ENCODE measurements around the gene TMEM202. TPM values are rescaled to one million over a fixed set of nuclear protein-coding genes. Genes with fewer than 3 reads are reported as not detected.
"Not testable (repeated sequence)": the region's sequence is repeated elsewhere in the genome, so short reads cannot be mapped to it uniquely, and the experiment has no call there.

Gene TMEM202
- total RNA-seq, 1 experiment from 2014 or later: not detected

DNA sequence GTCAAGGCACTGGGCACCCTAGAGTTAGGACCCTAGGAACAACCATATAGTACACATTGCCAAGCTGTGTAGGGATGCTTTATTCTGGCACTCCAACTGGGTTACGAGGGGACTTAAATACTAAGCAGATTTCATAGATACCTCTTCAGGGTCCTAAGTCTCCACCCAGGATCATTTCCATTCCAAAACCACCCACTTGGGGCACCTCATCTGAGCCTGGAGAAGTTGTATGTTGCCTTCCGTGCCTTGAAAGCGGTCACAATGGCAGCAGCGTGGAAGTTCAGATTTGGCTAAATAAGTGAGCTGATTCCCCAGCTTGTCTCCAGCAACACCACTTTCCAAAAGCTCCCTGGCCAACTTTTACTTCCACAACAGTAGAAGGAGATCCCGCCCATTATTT, 4.6 kb downstream of the TMEM202 start:
- DNase-seq (ENCODE audit: low spot score): no peak

- no peak for DNase-seq (ENCODE audit: low spot score)
These were observed 6.3 kb downstream of the TMEM202 start for GRCh38 chr15:72404356-72404755.

DNA sequence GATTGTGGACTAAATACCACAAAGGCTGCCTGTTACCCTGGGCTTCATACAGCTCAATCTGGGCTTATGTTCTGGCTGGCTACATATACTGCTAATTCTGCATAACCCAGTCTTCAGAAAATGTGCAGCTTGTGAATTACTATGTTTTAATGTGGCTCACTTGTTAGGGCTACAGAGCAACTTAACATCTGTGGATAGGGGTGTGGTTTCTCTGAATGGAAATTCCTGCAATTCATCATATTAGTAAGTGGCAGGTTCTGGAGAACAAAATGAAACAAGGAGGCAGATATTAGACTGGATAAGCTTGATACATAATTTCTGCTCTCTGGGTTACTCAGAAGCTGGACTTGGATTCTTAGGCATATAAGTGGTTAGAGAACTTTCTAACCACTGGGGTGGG, 6.7 kb downstream of the TMEM202 start:
- DNase-seq (ENCODE audit: low spot score): no peak

DNA sequence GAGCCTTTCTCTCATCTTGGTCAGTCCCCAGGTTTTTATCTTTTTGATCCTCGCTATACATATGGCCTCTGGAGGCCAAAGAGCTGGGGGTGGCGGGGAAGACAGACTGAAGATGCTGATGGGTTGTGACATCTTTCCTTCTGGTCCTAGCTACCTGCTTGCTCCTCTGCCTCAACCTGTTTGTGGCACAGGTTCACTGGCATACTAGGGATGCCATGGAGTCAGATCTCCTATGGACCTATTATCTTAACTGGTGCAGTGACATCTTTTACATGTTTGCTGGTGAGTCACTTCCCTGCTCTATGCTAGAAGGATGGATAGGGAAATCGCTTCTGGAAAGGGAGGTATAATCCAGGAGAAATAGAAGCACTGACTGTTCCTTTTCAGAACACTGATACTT, 8.8 kb downstream of the TMEM202 start:
- no peak for DNase-seq (ENCODE audit: low spot score)

DNA sequence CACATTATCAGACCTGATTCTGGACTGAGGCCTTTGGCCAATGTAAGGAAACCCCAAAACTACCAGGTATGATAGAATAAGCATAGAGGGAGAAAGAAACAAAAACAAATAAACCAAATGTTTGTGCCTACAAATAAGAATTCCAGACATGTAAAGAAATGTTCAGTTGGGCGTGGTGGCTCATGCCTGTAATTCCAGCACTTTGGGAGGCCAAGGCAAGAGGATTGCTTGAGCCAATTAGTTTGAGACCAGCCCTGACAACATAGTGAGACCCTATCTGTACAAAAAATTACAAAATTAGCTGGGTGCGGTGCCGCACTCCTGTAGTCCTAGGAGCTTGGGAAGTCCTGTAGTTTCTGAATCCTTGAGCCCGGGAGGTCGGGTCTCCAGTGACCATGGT, 13.0 kb downstream of the TMEM202 start:
- DNase-seq (ENCODE audit: low spot score): no peak

DNA sequence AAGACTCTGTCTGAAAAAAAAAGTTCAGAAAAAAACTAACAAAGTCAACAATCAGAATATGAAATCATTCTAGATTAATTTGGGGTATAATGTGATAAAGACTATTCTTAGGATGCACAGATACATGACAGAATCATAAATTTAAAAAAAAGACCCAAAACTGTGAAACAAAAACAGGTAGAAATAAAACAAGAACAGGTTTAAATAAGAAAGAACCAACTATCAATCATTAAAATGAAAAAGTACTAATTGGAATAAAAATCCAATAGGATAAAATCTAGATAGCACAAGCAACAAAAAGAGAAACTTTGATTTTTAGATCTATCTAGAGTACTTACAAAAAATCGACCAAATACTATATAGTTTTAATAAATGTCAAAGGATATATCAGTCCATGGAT, 13.4 kb downstream of the TMEM202 start:
- DNase-seq (ENCODE audit: low spot score): no peak

GRCh38 chr15:72413337-72413736, 15.2 kb downstream of the TMEM202 start:
- not testable (repeated sequence) for DNase-seq (ENCODE audit: low spot score)

DNA sequence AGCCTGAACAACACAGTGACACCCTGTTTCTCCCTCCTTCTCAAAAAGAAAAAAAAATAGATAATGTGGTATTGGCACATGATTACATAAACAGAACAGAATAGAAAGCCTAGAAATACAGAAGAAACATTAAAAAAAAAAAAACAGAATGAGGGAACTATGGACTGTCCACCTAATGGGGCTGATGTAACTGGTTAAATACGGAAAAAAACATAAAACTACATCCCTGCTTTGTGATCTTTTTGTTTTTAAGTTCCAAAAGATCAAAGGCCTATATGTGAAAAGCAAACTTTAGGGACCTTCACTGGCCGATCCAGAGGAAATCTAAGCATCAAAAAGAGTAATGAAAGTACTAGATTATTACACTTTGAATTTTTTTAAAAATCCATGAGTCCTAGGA, 17.2 kb downstream of the TMEM202 start:
- no peak for DNase-seq (ENCODE audit: low spot score)

GRCh38 chr15:72419768-72420167, 21.7 kb downstream of the TMEM202 start:
- DNase-seq (ENCODE audit: low spot score): not testable (repeated sequence)

GRCh38 chr15:72420576-72420975, 22.5 kb downstream of the TMEM202 start:
- no peak for DNase-seq (ENCODE audit: low spot score)

DNA sequence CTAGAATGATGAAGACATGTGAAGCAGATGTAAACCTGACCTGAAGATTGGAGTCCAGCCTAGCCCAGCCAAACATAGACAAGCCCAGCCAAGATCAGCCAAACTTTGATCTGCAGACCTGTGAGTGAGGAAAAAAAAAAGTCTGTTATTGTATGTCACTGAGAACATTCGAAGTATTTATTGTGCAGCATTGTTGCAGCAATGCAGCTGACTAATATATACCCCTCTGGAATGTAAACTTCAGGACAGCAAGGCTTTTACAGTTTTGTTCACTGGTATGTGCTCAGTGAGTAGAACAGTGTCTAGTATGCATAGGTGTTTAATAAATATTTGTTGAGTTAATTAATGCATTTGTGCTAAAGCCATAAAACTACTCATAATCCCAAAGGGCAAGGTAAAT, 23.4 kb downstream of the TMEM202 start:
- no peak for DNase-seq (ENCODE audit: low spot score)

GRCh38 chr15:72423256-72423655, 25.2 kb downstream of the TMEM202 start:
- no peak for DNase-seq (ENCODE audit: low spot score)

DNA sequence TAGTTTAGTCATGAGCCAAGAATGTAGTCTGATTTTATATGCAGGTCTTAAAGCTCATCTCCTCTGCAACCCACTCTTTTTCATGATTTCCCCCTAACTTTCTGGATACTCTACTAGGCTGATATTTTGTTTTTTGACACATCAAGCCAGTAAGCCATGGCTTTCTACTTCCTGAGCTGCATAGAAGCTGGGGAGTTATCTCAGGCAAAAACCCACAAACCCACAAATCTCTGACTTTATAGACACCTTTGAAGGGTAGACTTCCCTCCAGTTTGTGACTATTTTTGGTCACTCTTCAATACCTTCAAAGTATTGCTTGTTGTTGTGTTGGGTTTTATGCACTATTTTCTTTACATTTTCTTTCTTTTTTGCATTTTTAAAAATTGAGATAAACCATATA, 28.6 kb downstream of the TMEM202 start:
- no peak for DNase-seq (ENCODE audit: low spot score)

- no peak for DNase-seq (ENCODE audit: low spot score)
These were observed 39.7 kb downstream of the TMEM202 start for GRCh38 chr15:72437650-72438316.

- DNase-seq (ENCODE audit: low spot score): not testable (repeated sequence)
These were observed 44.7 kb downstream of the TMEM202 start for GRCh38 chr15:72442848-72443247.

DNA sequence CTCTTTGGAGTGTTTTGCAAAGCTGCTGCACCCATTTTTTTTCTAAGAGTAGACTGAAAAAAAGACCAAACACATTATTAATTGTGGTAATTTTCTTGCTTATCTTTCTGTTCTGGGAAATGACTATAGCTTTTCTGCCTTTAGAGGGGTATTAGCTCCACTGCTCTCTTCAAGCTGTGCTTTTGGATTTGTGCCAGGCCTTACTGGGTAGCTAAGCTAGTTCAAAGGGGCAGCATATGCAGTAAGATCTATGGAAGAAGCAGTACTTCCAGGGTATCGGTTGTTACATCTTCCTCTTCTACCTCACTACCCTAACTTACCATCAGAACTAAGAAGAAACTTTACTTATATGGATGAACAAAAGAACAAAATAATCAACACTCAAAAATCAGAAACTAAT, 47.3 kb downstream of the TMEM202 start:
- no peak for DNase-seq (ENCODE audit: low spot score)

DNA sequence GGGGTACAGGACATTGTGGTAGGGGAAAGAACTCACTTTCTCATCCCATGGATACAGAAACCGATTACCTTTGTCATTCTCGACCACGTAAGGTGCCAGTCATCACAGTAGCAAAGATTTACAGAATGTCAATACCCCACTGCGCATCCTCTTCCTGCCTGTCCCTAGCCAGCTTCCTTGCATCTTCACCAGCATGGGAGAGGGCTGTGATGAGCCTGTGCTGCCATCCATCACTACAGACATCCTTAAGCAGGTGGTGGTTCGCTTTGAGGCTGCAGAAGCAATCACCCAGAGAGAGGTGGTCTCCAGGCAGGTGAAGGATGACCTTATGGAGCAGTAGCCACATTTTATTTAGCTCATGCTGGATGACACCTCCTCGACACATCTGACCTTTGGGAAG, 52.7 kb downstream of the TMEM202 start:
- no peak for DNase-seq (ENCODE audit: low spot score)

DNA sequence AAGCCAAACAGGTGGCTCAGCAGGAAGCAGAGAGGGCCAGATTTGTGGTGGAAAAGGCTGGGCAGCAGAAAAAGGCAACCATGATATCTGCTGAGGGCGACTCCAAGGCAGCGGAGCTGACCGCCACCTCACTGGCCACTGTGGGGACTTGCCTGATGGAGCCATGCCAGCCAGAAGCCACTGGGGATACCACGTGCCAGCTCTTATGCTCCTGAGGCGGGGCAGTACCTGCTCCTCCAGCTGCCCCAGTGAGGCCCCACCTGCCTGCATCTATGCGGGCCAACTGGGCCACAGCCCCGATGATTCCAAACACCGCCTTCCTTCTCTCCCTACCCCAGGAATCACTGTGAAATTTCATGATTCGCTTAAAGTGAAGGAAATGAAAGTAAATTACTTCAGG, 53.1 kb downstream of the TMEM202 start:
- DNase-seq (ENCODE audit: low spot score): no peak

DNA sequence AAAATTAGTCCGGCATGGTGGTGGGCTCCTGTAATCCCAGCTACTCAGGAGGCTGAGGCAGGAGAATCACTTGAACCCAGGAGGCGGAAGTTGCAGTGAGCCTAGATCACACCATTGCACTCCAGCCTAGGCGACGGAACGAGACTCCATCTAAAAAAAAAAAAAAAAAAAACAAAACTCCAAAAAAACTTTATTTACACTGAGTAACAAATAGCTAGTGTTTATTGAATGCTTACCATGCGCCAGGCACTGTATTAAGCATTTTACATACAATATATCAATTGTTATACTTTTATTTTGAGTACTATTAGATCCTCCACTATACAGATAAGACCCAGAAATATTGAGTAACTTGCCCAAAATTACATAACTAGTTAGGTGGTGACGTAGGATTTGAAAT, 58.6 kb downstream of the TMEM202 start:
- no peak for DNase-seq (ENCODE audit: low spot score)

Other genes with a start within 250 kb of the TMEM202 start
- 3.2 TPM in 1 of 2 replicates, not detected in the other for gene GRAMD2A, start 200.5 kb upstream of the TMEM202 start, total RNA-seq (2014; rRNA removed; shearing (Covaris generic))
- gene PKM, start 167.1 kb upstream of the TMEM202 start, total RNA-seq (2014; rRNA removed; shearing (Covaris generic)): 2,848 and 2,886 TPM in 2 replicates
- 30.4 and 32.3 TPM in 2 replicates for gene PARP6, start 125.8 kb upstream of the TMEM202 start, total RNA-seq (2014; rRNA removed; shearing (Covaris generic))
- gene CELF6, start 78.1 kb upstream of the TMEM202 start, total RNA-seq (2014; rRNA removed; shearing (Covaris generic)): not detected in 2 replicates
- gene HEXA, start 22.3 kb upstream of the TMEM202 start, total RNA-seq (2014; rRNA removed; shearing (Covaris generic)): 89.0 and 109 TPM in 2 replicates
- 31.5 and 36.6 TPM in 2 replicates for gene ARIH1, start 76.0 kb downstream of the TMEM202 start, total RNA-seq (2014; rRNA removed; shearing (Covaris generic))